DMS79 (cell line): ENCODE data around the gene ARHGEF33.

Experiments
- DNase-seq: peaks from one replicate; lab custom pipeline; 2025; lab: John Stamatoyannopoulos, UW

The ARHGEF33 gene

DNA sequence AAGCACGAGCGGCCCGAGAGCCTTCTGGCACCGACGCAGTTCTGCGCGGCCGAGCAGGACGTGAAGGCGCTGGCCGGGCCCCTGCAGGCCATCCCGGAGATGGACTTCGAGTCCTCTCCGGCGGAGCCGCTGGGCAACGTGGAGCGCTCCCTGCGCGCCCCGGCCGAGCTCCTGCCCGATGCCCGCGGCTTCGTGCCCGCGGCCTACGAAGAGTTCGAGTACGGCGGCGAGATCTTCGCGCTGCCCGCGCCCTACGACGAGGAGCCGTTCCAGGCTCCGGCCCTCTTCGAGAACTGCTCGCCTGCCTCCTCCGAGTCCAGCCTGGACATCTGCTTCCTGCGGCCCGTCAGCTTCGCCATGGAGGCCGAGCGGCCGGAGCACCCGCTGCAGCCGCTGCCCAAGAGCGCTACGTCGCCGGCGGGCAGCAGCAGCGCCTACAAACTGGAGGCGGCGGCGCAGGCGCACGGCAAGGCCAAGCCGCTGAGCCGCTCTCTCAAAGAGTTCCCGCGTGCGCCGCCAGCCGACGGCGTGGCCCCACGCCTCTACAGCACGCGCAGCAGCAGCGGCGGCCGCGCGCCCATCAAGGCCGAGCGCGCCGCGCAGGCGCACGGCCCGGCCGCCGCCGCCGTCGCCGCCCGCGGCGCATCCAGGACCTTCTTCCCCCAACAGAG, 70.4 kb downstream of the ARHGEF33 start:
- DNase-seq: no peak

DNA sequence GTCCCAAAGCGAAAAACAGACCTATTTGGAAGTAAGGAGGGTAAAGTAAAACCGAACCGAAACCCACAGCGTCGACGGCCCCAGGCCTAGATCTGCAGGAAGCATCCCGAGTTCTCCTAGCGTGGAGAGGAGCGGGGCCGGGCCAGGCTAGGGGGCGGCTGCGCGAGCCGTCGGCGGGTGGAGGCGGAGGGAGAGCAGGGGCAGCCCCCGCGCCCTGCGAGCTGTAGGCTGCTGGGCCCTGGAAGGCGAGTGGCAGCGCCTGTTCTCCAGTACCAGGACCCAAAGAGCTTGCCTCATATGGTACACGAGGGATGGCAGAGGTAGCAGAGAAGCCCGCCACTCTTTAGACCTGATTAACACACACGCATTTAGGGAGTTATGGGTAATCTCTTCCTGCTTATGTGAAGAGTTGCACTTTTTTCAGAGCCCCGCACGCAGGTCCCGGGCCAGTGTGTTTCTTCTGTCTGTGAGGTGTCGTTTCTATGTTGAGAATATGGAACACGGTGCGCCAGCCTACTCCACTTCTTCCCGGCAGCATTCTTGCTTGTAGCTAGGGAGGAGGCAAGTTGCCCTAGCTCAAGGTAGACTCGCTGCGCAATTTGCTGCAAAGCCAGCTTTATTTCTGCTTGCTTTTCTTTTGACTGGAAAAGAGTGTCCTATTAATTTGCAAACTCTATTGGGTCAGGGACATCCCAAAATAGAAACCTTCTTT, 71.1 kb downstream of the ARHGEF33 start:
- no peak for DNase-seq

DNA sequence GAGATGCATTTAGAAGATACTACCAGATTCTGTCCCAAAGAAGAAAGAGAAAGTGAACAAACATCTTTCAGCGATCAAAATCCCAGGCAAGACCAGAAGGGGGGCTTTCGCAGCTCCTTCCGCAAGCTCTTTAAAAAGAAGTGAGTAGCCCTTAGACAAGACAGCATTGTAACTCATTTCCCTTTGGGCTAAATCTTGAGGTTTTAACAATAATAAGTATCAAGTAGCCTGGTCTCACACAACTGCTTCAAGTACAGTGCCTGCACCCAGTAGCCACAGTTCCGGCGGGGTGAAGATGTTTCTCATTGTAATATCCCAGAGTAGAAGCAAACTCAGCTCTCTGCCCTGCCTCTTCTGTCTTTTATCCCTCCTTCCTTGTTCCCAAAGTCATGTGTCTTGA, 76.3 kb downstream of the ARHGEF33 start:
- DNase-seq: no peak

DNA sequence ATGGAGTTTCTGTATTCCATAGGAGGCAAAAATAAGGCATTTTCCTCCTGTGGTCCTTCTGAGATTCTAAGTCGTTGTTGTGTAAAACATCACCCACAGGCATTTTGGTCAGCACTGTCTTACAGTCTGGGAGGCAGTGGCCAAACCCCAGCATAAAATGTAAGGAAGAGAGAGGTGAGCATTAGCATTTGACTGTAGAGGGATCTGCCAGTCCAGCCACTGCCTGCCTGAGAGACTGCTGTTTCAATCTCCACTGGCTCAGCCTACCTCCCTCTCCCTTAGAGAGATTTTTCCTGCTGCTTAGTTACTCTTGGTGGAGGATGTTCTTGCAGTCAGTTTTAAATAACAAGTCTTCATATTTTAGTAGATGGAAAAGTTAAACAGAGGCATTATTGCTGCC, 77.0 kb downstream of the ARHGEF33 start:
- DNase-seq: no peak

DNA sequence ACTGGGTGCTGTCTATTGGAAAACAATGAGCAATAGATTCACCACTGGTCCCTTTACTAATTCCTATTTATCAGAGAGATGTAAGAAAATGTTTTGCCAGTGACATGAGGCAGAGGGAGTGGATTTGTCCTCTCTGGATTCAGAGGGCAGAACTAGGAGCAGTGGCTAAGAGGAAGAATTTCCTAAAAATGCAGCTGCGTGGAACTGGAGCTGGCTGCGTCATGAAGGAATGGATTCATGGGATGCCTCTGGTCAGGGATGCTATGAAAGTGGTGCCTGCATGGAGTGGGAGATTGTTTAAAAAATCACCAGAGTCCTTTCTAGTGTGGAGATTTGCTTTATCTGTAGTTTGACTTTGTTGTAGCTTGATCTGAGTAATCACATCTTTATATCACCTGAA, 78.3 kb downstream of the ARHGEF33 start:
- DNase-seq: no peak

DNA sequence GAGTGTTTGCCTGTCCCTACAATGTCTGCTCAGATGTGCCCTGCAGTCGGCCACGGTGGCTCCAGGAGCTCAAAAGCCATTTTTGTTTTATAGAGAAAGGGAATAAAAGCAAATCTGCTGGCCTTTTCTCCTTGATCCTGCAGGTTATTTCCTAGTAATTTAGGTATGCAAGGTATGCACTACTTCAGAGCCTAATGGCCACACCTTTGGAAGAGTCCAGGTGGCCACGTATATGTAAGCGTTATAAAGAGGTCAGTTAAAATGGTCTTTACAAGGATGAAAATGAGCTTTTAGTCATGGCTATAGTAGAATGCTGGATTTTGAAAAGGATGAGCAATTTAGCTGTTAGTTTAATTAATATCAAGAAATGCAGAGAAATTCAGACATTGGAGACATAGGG, 81.7 kb downstream of the ARHGEF33 start:
- no peak for DNase-seq

DNA sequence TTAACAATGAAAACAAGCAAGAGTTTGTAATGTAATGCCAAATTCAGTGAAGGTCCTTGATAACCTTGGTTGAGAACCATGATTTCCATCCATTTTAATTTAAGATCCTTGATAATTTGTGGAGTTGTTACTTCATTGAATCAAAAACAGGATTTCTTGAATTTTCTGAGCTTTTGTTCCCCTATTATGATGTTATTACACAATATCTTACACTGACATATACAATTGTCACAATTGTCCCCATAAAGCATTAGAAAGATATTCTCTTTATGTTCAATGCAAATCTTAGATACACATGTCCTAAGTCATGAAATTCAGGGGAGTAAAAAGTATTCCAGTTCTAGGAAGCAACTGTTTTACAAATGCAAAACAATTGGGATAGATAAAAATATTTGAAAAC, 83.6 kb downstream of the ARHGEF33 start:
- DNase-seq: no peak

DNA sequence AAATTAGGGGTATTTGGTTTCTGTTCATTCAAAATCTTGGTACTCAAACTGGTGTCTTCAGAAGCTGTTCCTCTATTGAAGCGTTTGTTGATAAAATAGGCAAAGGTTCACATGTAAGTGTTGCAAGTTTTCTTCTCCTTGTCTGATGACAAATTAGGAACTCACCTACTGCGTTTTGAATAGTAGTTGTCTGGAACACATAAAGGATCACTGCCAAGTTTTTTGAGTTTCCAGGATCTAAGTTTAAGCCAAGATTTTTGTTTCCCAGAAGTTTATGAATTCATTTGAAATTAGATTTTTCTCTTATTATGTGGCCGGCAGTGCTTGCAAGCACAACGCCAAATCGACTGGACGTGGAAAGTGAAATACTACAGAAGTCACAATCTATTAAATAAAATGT, 85.4 kb downstream of the ARHGEF33 start:
- DNase-seq: no peak

DNA sequence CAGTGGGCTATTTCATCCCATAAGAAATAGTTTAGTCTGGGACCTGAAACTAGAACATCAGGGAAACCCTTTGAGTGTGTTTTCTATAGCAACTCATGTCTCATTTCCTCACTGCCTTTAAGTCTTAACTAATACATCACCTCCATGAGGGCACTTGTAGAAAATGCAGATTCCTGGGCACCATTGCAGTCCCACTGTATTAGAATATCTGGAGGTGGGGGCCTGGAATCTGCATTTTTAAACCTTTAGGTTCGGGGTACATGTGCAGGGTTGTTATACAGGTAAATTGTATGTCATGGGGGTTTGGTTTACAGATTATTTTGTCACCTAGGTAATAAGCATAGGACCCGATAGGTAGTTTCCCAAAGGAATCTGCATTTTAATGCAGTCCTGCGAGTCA, 87.4 kb downstream of the ARHGEF33 start:
- DNase-seq: no peak

DNA sequence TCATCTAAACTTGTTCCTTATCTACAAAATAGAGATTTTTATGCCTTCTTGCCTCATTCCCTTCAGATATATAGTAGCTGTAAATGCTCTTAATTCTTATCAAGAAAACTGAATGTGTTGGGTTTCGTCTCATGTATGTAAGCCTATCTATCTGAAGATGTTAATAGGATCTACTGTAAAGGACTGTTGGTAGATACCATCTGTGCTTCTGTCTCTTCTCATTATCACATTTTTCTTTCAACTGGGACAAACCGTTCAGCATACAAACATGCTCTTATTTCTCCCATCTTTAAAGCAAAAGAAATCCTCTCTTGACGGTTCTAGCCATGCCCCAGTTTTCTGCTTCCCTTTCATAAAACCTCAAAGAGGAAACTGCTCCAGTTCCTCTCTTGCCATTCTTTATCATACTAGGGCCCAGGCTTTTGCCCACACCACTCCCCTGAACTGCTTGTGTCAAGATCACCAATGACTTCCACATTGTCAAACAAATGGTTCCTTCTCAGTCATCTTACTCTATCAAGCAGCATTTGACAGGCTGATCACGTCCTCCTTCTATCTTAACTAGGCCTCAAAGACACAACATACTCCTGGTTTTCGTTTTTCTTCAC, 88.7 kb downstream of the ARHGEF33 start:
- no peak for DNase-seq

DNA sequence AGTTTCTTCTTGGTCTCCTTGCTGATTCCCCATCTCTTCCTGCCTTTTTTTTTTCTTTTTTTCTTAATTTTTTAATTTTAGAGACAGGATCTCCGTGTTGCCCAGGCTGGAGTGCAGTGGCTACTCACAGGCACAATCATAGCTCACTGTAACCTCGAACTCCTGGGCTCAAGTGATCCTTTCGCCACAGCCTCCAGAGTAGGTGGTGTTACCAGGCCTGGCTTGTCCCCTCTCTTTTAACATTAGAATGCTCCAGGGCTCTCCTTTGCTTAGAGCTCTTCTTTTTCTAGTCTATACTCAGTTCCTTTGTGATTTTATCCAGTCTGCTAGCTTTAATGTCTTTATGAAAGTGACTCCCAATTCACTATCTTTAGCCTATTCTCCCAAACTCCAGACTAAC, 89.2 kb downstream of the ARHGEF33 start:
- no peak for DNase-seq

DNA sequence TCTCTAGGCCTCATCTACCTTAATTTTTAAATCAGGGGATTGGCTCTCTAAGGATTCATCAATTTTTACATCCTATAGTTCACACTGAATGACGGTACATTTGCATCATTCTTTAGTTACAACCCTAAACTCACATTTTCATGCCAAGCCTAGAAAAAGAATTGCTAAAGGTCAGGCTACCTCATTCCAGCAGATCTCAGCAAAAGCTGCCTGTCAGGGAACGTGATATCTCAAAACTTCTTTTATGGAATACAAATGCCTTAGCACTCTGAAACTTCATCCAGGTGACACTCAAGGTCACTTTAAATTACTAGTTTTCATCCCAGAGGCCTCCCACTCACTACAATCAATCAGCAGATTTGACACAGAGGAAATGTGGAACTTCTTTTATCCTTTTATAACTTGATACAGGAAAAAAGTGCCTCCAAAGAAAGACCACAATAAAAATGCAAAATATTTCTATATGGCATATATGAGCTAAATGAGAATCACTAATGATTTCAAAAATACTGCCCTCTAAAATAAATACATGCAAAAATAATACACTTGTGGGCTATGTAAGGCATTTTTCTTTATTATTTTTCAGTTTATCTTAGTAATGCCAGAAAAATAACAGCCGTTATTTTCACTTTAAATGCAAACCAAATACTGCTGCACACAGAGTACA, 91.5 kb downstream of the ARHGEF33 start:
- DNase-seq: no peak

DNA sequence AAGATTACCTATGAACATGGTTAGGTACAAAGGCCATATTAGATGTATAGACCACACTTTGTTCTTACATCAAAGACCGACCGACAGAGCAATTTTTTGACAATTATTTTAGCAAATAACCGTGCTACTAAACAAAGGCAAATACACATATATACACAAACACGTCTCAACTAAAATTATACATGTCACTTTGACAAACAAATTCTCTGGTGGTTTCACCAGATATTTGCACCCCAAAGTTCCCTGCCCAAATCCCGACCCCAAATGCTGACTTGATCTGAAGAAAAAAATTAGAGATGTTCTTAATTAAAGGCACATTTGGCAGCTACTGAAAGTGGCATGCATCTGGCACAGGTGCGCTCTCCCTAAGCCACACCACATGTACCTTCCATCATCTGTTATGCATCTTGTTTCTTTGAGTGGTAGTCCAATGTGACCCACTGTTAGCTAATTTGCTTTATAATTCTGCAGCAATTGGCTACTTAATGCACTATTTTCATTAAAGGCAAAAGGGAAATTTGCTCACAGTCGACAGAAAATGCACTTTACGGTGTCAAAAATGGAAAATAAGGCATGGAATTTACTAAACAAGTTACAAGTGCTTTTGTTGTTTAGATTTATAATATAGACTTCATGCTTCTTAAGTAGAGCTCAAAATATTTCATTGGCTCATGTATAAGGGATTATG, 92.1 kb downstream of the ARHGEF33 start:
- DNase-seq: no peak

DNA sequence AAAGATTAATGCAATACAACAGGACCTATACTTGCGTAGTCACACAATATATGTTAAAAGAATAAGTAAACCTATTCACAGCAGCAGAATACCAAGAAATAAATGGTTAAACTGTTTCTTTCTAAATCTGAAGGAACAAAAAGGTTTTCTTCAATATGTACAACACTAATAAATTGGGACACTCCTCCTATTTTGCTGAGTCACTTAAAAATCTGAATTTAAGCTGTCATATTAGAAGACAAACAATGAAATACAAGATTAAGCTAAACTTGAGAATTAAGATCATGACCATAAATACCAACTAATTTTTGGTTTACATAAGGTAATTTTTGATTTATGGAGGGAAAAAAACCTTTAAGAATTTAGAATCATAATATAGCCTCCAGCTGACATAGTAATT, 92.8 kb downstream of the ARHGEF33 start:
- no peak for DNase-seq

DNA sequence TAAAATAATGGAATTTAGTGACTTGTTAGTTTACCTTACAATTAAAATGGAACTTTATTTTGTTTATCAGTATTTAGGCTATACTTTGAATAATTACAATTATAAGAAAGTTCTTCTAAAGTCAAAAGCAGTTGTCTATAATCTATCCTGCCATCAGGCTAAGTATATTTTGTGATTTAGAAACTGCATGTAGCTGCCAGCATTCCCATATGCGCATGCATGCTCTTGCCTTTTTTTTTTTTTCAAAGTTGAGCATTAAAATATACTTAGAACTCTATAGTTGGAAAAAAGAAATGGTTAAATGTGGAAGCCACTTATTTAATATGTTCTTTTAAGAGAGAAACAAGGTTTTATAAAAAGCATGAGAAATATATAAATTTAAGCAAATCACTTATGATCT, 99.0 kb downstream of the ARHGEF33 start:
- no peak for DNase-seq

DNA sequence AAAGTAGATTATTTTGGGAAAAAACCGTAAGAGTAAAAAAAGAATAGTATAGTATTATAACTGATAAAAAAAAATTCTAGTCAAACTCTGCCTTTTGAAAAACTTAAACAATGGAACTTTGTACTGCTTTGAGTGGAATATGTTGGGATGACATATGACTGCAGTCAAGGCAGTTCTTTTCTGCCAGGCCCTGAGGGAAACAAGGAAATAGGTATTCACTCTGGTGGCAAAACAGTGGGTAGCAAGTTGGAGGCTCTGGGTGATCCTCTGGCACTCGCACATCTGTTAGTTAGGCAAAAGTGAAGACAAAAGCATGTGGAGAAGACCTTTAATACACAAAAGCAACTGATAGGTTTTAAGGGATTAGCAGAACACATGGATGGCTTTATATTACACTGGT, 102.2 kb downstream of the ARHGEF33 start:
- no peak for DNase-seq

DNA sequence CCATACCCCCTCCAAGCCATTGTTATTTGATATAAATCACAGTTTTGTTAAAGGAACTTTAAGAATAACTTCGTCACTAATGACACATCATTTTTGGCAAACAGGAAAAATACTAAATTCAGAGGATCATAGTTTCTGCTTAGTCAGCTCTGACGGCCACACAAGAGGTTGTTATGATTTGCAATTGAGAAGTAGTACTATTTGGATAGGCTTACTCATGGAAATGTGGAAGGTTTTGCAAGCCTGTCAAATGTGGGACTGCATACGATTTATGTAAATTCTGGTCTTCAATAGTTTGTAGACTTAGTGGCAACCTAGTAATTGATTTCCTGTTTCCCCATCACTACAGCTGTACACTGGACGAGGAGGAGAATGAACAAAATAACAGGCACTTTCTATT, 108.1 kb downstream of the ARHGEF33 start:
- no peak for DNase-seq

DNA sequence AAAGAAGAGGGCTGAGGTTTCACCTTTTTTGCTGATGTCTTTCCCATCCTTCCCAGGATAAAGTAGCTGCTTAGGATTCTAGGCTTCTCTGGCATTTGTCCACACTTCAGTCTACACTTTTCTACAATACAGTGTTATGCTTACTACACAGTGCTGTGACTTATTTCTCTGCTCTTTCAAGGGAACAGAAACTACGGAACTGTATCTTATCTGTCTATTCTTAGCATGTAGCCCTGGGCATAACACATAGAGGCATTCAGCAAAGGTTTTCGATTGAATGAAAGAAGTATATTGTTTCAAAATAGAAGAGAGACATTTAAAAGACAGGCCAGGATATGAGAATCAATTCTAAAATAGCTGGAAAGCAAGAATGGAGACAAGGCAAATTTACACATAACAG, 110.9 kb downstream of the ARHGEF33 start:
- DNase-seq: no peak

DNA sequence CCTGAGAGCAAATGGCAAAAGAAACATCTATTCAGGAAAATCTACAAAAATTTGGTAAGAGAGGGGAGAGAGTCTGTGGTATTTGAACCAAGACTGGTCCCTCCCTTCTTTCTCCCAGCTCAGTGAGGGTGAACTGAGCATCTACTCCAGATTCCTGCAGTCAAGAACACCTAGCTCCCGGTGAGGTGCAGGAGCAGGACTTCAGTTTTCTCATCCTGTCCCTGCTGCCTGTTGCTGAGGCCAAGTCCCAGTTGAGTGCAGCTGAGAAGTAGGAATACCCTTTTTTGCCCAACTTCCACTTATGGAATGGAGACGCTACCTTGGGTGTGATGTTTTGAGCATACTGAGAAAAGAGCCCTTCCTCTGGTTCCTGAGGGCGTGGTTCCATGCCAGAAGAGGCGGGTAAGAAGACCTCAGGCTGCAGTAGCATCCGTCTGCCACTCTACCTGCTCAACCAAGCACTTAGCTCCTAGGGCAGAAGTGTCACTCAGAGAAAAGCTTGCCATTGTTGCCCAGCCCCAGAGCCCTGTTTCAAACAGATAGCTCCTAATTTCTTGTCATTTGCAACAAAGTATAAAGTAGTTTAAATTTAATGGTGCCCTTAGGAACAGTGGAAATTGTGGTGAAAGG, 118.3 kb downstream of the ARHGEF33 start:
- no peak for DNase-seq

DNA sequence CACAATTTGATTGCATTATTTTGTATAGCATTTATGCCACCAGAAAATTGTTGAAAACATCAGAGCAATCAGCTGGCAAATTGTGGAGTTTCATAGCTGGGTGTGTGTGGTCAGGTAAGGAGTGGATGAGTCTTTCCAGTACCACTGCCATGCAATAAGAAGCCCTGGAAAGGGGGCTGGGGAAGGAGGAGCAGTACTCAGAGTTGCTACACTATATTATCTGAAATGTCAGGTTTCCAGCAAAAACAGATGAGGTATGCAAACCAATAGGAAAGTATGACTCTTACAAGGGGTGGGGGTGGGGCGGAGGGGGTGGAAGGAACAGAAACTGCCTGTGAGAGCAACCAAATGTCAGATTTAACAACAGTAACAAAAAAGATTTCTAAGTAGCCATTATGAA, 119.0 kb downstream of the ARHGEF33 start:
- no peak for DNase-seq

DNA sequence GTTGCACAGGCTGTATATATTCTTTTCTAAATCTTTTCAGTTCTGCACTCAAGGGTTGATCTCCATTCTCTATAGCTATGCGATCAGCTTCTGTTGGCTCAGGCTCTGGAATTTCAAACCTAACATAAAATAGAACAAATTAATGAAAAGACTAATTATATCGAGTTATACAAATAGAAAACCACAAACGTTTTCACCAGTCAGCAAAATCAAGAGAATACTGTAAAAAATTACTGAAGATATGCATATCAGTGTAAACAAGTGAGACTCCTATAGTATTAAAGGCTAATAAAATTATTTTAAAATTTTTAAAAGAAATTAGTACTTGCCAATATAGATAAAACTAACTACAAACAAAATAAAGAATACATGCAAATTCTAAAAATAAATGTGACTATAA, 124.2 kb downstream of the ARHGEF33 start:
- no peak for DNase-seq

DNA sequence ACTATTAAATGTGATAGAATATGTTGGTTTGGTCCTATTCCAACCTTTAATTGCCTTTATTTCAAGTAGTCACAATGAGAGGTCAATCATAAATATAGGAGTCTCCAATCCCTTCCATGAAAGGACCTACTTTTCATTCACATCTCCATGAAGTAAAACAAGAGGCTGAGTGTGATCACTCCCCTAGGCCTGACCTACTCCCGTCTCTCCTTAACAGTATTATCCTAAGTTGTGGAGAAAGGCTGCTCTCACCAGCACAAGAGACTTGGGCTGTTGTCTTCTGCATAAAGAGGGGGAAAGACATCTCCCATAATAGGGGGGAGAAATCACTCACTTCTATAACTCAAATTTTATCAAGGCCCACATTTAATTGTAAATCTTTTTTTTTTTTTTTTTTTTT, 125.7 kb downstream of the ARHGEF33 start:
- no peak for DNase-seq
